H9 (cell line): ENCODE results near the gene TLL2. TPM values are rescaled to one million over a fixed set of nuclear protein-coding genes. Genes with fewer than 3 reads are reported as not detected.
A peak's percentile ranks its signal among the peaks of the same experiment; 100 is the strongest.

Source experiments
- DNase-seq: peaks from one replicate; pipeline ENCODE4 v3.0.0-alpha.2; 2017
- H2AFZ ChIP-seq: one replicate; pipeline ENCODE4 v1.6.1; 2013; ENCODE audit warnings: mild to moderate bottlenecking, low read length, control low read depth, moderate library complexity
- H2AK5ac ChIP-seq: 2 replicates; pipeline ENCODE4 v1.6.1; 2013; ENCODE audit warnings: low read length, control low read depth, mixed read lengths; ENCODE audit not compliant: insufficient read length
- H2BK120ac ChIP-seq: one replicate; pipeline ENCODE4 v1.6.1; 2013; ENCODE audit warnings: low read depth, mild to moderate bottlenecking, low read length, control low read depth, inconsistent platforms; ENCODE audit not compliant: poor library complexity, severe bottlenecking
- H2BK12ac ChIP-seq: 2 replicates; pipeline ENCODE4 v1.6.1; 2013; ENCODE audit warnings: low read length, control low read depth, mixed read lengths, low read depth; ENCODE audit not compliant: insufficient read length
- H2BK15ac ChIP-seq: 2 replicates; pipeline ENCODE4 v1.6.1; 2013; ENCODE audit warnings: low read depth, low read length, control low read depth
- H2BK20ac ChIP-seq: one replicate; pipeline ENCODE4 v1.6.1; 2013; ENCODE audit warnings: low read depth, mild to moderate bottlenecking, low read length, control low read depth, inconsistent platforms; ENCODE audit not compliant: poor library complexity, severe bottlenecking
- H2BK5ac ChIP-seq: 2 replicates; pipeline ENCODE4 v1.6.1; 2013; ENCODE audit warnings: low read length, control low read depth, mixed read lengths; ENCODE audit not compliant: insufficient read length
- H3K14ac ChIP-seq: 2 replicates; pipeline ENCODE4 v1.6.1; 2013; ENCODE audit warnings: low read length, control low read depth; ENCODE audit not compliant: insufficient read depth
- H3K18ac ChIP-seq: 2 replicates; pipeline ENCODE4 v1.6.1; 2013; ENCODE audit warnings: low read depth, mild to moderate bottlenecking, mixed read lengths, low read length, control low read depth; ENCODE audit not compliant: insufficient read length
- H3K23ac ChIP-seq: 2 replicates; pipeline ENCODE4 v1.6.1; 2013; ENCODE audit warnings: low read length, control low read depth, mixed read lengths, low read depth; ENCODE audit not compliant: insufficient read length
- H3K23me2 ChIP-seq: 2 replicates; pipeline ENCODE4 v1.6.1; 2013; ENCODE audit warnings: low read depth, mild to moderate bottlenecking, mixed read lengths, low read length, control low read depth; ENCODE audit not compliant: insufficient read length, poor library complexity, severe bottlenecking
- H3K27ac ChIP-seq: 2 replicates; pipeline ENCODE4 v1.5.1; 2013; ENCODE audit warnings: low read length, control low read depth, mixed read lengths, low read depth; ENCODE audit not compliant: insufficient read length
- H3K27me3 ChIP-seq: 2 replicates; pipeline ENCODE4 v1.6.1; 2013; ENCODE audit warnings: low read length, control low read depth, inconsistent platforms; ENCODE audit not compliant: insufficient read depth
- H3K4ac ChIP-seq: 2 replicates; pipeline ENCODE4 v1.6.1; 2013; ENCODE audit warnings: low read depth, mild to moderate bottlenecking, control low read depth, inconsistent platforms, low read length, moderate library complexity
- H3K4me1 ChIP-seq: 2 replicates; pipeline ENCODE4 v1.6.1; 2013; ENCODE audit warnings: low read length, control low read depth, inconsistent platforms; ENCODE audit not compliant: insufficient read depth
- H3K4me2 ChIP-seq: 2 replicates; pipeline ENCODE4 v1.6.1; 2013; ENCODE audit warnings: low read length, control low read depth, mixed read lengths; ENCODE audit not compliant: insufficient read length, insufficient read depth
- H3K56ac ChIP-seq: 2 replicates; pipeline ENCODE4 v1.6.1; 2013; ENCODE audit warnings: low read depth, mild to moderate bottlenecking, mixed read lengths, low read length, control low read depth; ENCODE audit not compliant: insufficient read length
- H3K79me1 ChIP-seq: 2 replicates; pipeline ENCODE4 v1.6.1; 2013; ENCODE audit warnings: low read depth, mild to moderate bottlenecking, moderate library complexity, low read length, control low read depth, inconsistent platforms; ENCODE audit not compliant: insufficient read depth, poor library complexity, severe bottlenecking
- H3K79me2 ChIP-seq: 2 replicates; pipeline ENCODE4 v1.6.1; 2013; ENCODE audit warnings: low read length, control low read depth, inconsistent platforms; ENCODE audit not compliant: insufficient read depth
- H3K9ac ChIP-seq: 2 replicates; pipeline ENCODE4 v1.6.1; 2013; ENCODE audit warnings: low read length, control low read depth, mixed read lengths; ENCODE audit not compliant: insufficient read length; ENCODE audit errors: extremely low read depth
- H3K9me3 ChIP-seq: one replicate; pipeline ENCODE4 v1.6.1; 2013; ENCODE audit warnings: low read depth, low read length, inconsistent platforms; ENCODE audit not compliant: control insufficient read depth
- H3T11ph ChIP-seq: one replicate; pipeline ENCODE4 v1.6.1; 2013; ENCODE audit warnings: mild to moderate bottlenecking, low read length, control low read depth, inconsistent platforms
- H4K20me1 ChIP-seq: one replicate; pipeline ENCODE4 v1.6.1; 2013; ENCODE audit not compliant: control insufficient read depth, insufficient read length, insufficient read depth
- H4K5ac ChIP-seq: 2 replicates; pipeline ENCODE4 v1.6.1; 2013; ENCODE audit warnings: low read depth, mild to moderate bottlenecking, mixed read lengths, low read length, control low read depth; ENCODE audit not compliant: insufficient read length
- H4K8ac ChIP-seq: replicated peaks from 2 replicates; pipeline ENCODE4 v1.6.1; 2013; ENCODE audit warnings: low read length, control low read depth, mixed read lengths, low read depth; ENCODE audit not compliant: insufficient read length
- H4K91ac ChIP-seq: 2 replicates; pipeline ENCODE4 v1.6.1; 2013; ENCODE audit warnings: low read depth, mild to moderate bottlenecking, moderate library complexity, mixed read lengths, low read length, control low read depth; ENCODE audit not compliant: insufficient read length
- H3K27ac Mint-ChIP-seq, 3 experiments: 2 replicates in 2 of 3; 3 replicates in 1 of 3; pipeline ENCODE4 v1.8.0; 2020 to 2021; ENCODE audit warnings: mixed read lengths in 3 of 3, mild to moderate bottlenecking in 1 of 3, moderate library complexity in 1 of 3
- H3K27me3 Mint-ChIP-seq: 2 replicates; pipeline ENCODE4 v1.8.0; 2021; ENCODE audit warnings: low read depth, mild to moderate bottlenecking, moderate library complexity, mixed read lengths
- H3K36me3 Mint-ChIP-seq, 3 experiments: 2 replicates in 2 of 3; 3 replicates in 1 of 3; pipeline ENCODE4 v1.8.0; 2020 to 2021; ENCODE audit warnings: low read depth in 3 of 3, mixed read lengths in 3 of 3; ENCODE audit not compliant: insufficient read depth in 1 of 3
- H3K4me1 Mint-ChIP-seq, 2 experiments: 2 replicates each; pipeline ENCODE4 v1.8.0; 2020; ENCODE audit warnings: mixed read lengths in 2 of 2
- H3K4me3 Mint-ChIP-seq, 2 experiments: 2 replicates in 1 of 2; 3 replicates in 1 of 2; pipeline ENCODE4 v1.8.0; 2020 to 2021; ENCODE audit warnings: mild to moderate bottlenecking in 2 of 2, mixed read lengths in 2 of 2, moderate library complexity in 1 of 2
- H3K9me3 Mint-ChIP-seq, 2 experiments: 2 replicates in 1 of 2; 3 replicates in 1 of 2; pipeline ENCODE4 v1.8.0; 2020; ENCODE audit warnings: mild to moderate bottlenecking in 2 of 2, mixed read lengths in 2 of 2, moderate library complexity in 1 of 2
- CTCF ChIP-seq: fragments of 200-600 bp; sonication (generic); conservative IDR thresholded peaks from 3 replicates; pipeline ENCODE4 v1.8.0; 2021; ENCODE audit warnings: antibody characterized with exemption, mild to moderate bottlenecking
- WGBS: extraction: QIAGEN DNeasy Blood & Tissue Kit; methylation state at CpG from one replicate; pipeline ENCODE4 v1.1.7; 2013; ENCODE audit warnings: missing lambda C conversion rate, low lambda C conversion rate, mixed read lengths; ENCODE audit not compliant: insufficient read length; ENCODE audit errors: extremely low coverage; 5-methylcytosine and 5-hydroxymethylcytosine counted together
- total RNA-seq: library from RNA; stranded (reverse); gene quantifications from 2 replicates; pipeline ENCODE4 v1.2.1, GENCODE V29; 2021

Gene TLL2
- total RNA-seq, 1 experiment from 2014 or later = 1.4 TPM

GRCh38 chr10:96345222-96345621 is 168.5 kb downstream of the TLL2 start:
- DNase-seq = peak; percentile 65
- peak overlapping the region; percentile 35 to 91 (median 37); a peak in 6 of 7 replicates for H3K27ac Mint-ChIP-seq
- peaks cover 25 to 29% of the 10 kb centered on the region in 2 experiments for H3K9me3 Mint-ChIP-seq

More at GRCh38 chr10:96345222-96345621, 168.5 kb downstream of the TLL2 start:
- TF ChIP-seq CTCF = no peak
- no peak overlapping the region for H4K8ac ChIP-seq
- H2BK120ac ChIP-seq = no peak overlapping the region
- Mint-ChIP-seq H3K36me3 (peaks cover 11 to 27% (median 21%) of the 10 kb centered on the region in 3 experiments), H3K4me1 (peaks cover 44 to 45% of the 10 kb centered on the region in 2 experiments), H3K4me3 (peak overlapping the region in 1 of 2 experiments; percentile 33; a peak in 4 of 5 replicates), H3K27me3 (peaks cover 31% of the 10 kb centered on the region)
- peak overlapping the region; percentile 88 for H3K27ac ChIP-seq
- H2BK12ac ChIP-seq = no peak overlapping the region
- peak overlapping the region; percentile 87 for H4K91ac ChIP-seq
- no peaks in the 10 kb centered on the region for H4K20me1 ChIP-seq
- H3K23ac ChIP-seq = no peak overlapping the region
- no peak overlapping the region for H3K14ac ChIP-seq
- H3K4me1 ChIP-seq = peaks cover 7% of the 10 kb centered on the region; the same call in 1 of the 2 replicates
- no peak overlapping the region for H3K9ac ChIP-seq
- H2AK5ac ChIP-seq = no peak overlapping the region
- no peaks in the 10 kb centered on the region for H3K23me2 ChIP-seq
- no peaks in the 10 kb centered on the region for H3K79me1 ChIP-seq
- H2AFZ ChIP-seq = no peak overlapping the region
- no peak overlapping the region for H4K5ac ChIP-seq
- peak overlapping the region; percentile 67 for H3K56ac ChIP-seq
- no peak overlapping the region for H3K18ac ChIP-seq
- peak overlapping the region; percentile 37 for H3K4me2 ChIP-seq
- no peak overlapping the region for H2BK5ac ChIP-seq
- no peaks in the 10 kb centered on the region for H3K27me3 ChIP-seq
- no peak overlapping the region for H2BK15ac ChIP-seq
- H3K4ac ChIP-seq = no peak overlapping the region
- no CpG with 5 or more reads among the region's 2 CpGs for WGBS
- no peaks in the 10 kb centered on the region for H3K79me2 ChIP-seq
- peaks cover 5% of the 10 kb centered on the region for H3K9me3 ChIP-seq
- no peak overlapping the region for H3T11ph ChIP-seq
- no peak overlapping the region for H2BK20ac ChIP-seq
